ENCODE data around the gene RAPGEF2. TPM values are rescaled to one million over a fixed set of nuclear protein-coding genes. Genes with fewer than 3 reads are reported as not detected.

RAPGEF2 gene
- polyA plus RNA-seq, 1 donor (not counting 4 experiments of a cell fraction or from before 2014, with no cell fraction given): 23.8 TPM

- Histone ChIP-seq H3K27me3 (ENCODE audit: control insufficient read depth, extremely low read depth, insufficient read depth, low read length) (no peaks in the 10 kb centered on the region), H3K27ac (ENCODE audit: control insufficient read depth, insufficient read depth, low read length) (no peak overlapping the region), H2AFZ (ENCODE audit: control insufficient read depth, low read length) (no peak overlapping the region), H3K9me1 (ENCODE audit: control insufficient read depth, extremely low read depth, insufficient read depth, low read length) (no peaks in the 10 kb centered on the region), H3K36me3 (ENCODE audit: control insufficient read depth in 2 of 2, extremely low read depth in 1 of 2, insufficient read depth in 2 of 2, low read length in 2 of 2) (no peaks in the 10 kb centered on the region), H3K9me3 (ENCODE audit: control insufficient read depth, low read depth, low read length) (no peaks in the 10 kb centered on the region), H3K4me1 (ENCODE audit: control insufficient read depth, extremely low read depth, insufficient read depth, low read length) (no peaks in the 10 kb centered on the region), H3K4me3 (ENCODE audit: control insufficient read depth in 2 of 3, extremely low read depth in 1 of 3, insufficient read depth in 2 of 3, low read depth in 1 of 3, low read length in 3 of 3) (no peak overlapping the region), H3K9ac (ENCODE audit: control insufficient read depth, extremely low read depth, insufficient read depth, low read length) (no peak overlapping the region), H4K20me1 (ENCODE audit: control insufficient read depth, extremely low read depth, insufficient read depth, low read length) (no peaks in the 10 kb centered on the region), H3K79me2 (ENCODE audit: control insufficient read depth, insufficient read depth, low read length) (peaks cover 44% of the 10 kb centered on the region), H3K4me2 (ENCODE audit: control insufficient read depth, extremely low read depth, insufficient read depth, low read depth, low read length) (no peak overlapping the region)
- dilution Hi-C loops (cut with MboI; ENCODE audit: extremely low pct_ligation_motif_present, low sequenced_read_pairs): no loop called here
- TF ChIP-seq EZH2 (IDR thresholded peaks at IDR 0.05; ENCODE audit: low read length) (no peak), CTCF (optimal IDR thresholded peaks at IDR 0.05 in 1 of 3, IDR thresholded peaks at IDR 0.05 in 1 of 3, conservative IDR thresholded peaks at IDR 0.05 in 1 of 3; ENCODE audit: extremely low read depth in 1 of 3, insufficient read depth in 2 of 3, low read length in 3 of 3) (no peak)
- DNase-seq (ENCODE audit: low read depth, low spot score) (no peak), FAIRE-seq (no peak)
Observed at GRCh38 chr4:159150396-159150795, 47.5 kb downstream of the RAPGEF2 start.

- Histone ChIP-seq H3K27ac (ENCODE audit: control insufficient read depth, insufficient read depth, low read length) (no peak overlapping the region), H3K27me3 (ENCODE audit: control insufficient read depth, extremely low read depth, insufficient read depth, low read length) (no peaks in the 10 kb centered on the region), H2AFZ (ENCODE audit: control insufficient read depth, low read length) (no peak overlapping the region), H3K4me3 (ENCODE audit: control insufficient read depth in 2 of 3, extremely low read depth in 1 of 3, insufficient read depth in 2 of 3, low read depth in 1 of 3, low read length in 3 of 3) (no peak overlapping the region), H3K9me1 (ENCODE audit: control insufficient read depth, extremely low read depth, insufficient read depth, low read length) (no peaks in the 10 kb centered on the region), H4K20me1 (ENCODE audit: control insufficient read depth, extremely low read depth, insufficient read depth, low read length) (no peaks in the 10 kb centered on the region), H3K4me2 (ENCODE audit: control insufficient read depth, extremely low read depth, insufficient read depth, low read depth, low read length) (no peak overlapping the region), H3K36me3 (ENCODE audit: control insufficient read depth in 2 of 2, extremely low read depth in 1 of 2, insufficient read depth in 2 of 2, low read length in 2 of 2) (no peaks in the 10 kb centered on the region), H3K9me3 (ENCODE audit: control insufficient read depth, low read depth, low read length) (no peaks in the 10 kb centered on the region), H3K9ac (ENCODE audit: control insufficient read depth, extremely low read depth, insufficient read depth, low read length) (no peak overlapping the region), H3K79me2 (ENCODE audit: control insufficient read depth, insufficient read depth, low read length) (peaks cover 41% of the 10 kb centered on the region), H3K4me1 (ENCODE audit: control insufficient read depth, extremely low read depth, insufficient read depth, low read length) (no peaks in the 10 kb centered on the region)
- no peak for TF ChIP-seq CTCF (optimal IDR thresholded peaks at IDR 0.05 in 1 of 3, IDR thresholded peaks at IDR 0.05 in 1 of 3, conservative IDR thresholded peaks at IDR 0.05 in 1 of 3; ENCODE audit: extremely low read depth in 1 of 3, insufficient read depth in 2 of 3, low read length in 3 of 3)
- no peak for TF ChIP-seq EZH2 (IDR thresholded peaks at IDR 0.05; ENCODE audit: low read length)
- dilution Hi-C loops (cut with MboI; ENCODE audit: extremely low pct_ligation_motif_present, low sequenced_read_pairs): no loop called here
- no peak for DNase-seq (ENCODE audit: low read depth, low spot score)
- no peak for FAIRE-seq
Observed at GRCh38 chr4:159150821-159151390, 48.0 kb downstream of the RAPGEF2 start.

Measured in keratinocyte (primary cell).